Activated naive CD8-positive, alpha-beta T cell (primary cell): ENCODE results near the gene TJAP1.
A peak's percentile ranks its signal among the peaks of the same experiment; 100 is the strongest.
"Not testable (repeated sequence)": the region's sequence is repeated elsewhere in the genome, so short reads cannot be mapped to it uniquely, and the experiment has no call there.

Source experiments
- H3K27ac Mint-ChIP-seq: one replicate; pipeline ENCODE4 v1.8.0; 2021; ENCODE audit warnings: mixed read lengths
- H3K27me3 Mint-ChIP-seq: one replicate; pipeline ENCODE4 v1.8.0; 2021; ENCODE audit warnings: mixed read lengths
- H3K36me3 Mint-ChIP-seq: one replicate; pipeline ENCODE4 v1.8.0; 2021; ENCODE audit warnings: mixed read lengths
- H3K4me1 Mint-ChIP-seq: one replicate; pipeline ENCODE4 v1.8.0; 2021; ENCODE audit warnings: low read depth, mixed read lengths
- H3K4me3 Mint-ChIP-seq: one replicate; pipeline ENCODE4 v1.8.0; 2021; ENCODE audit warnings: mild to moderate bottlenecking, mixed read lengths
- H3K9me3 Mint-ChIP-seq: one replicate; pipeline ENCODE4 v1.8.0; 2021; ENCODE audit warnings: low read depth, mixed read lengths

The TJAP1 gene

DNA sequence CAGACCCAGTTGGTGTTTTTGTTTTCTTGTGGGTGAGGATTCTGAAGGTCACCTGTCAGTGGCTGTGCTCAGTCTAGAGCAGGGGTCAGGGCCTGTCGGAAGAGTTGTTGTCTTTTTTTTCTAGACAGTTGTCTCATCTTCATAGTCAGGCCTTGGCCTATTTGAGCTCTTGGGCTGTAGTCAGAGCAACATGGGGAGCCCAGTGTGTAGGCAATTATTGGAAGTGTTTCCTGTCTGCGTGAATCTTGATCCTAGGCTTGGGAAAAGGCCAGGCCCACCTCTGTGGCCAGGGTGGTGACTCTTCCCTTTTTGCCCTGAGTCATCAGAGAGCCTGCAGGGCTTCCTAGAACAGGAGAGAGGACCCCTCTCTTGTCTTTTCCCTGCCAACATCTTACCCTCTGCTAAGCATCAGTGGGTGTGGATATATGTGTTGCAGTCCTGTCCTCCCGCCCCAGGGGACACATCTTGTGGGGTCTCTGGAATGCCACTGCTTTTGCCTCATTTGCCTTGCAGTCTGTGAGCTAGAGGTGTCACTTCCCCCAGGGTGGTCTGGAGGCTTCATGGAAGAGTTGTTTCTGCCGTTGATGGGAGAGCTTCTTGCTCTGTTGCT, 11.4 kb downstream of the TJAP1 start:
- no peak overlapping the region for H3K27ac Mint-ChIP-seq
- H3K27me3 Mint-ChIP-seq = no peaks in the 10 kb centered on the region

GRCh38 chr6:43489277-43490072, 12.1 kb downstream of the TJAP1 start:
- H3K36me3 Mint-ChIP-seq = no peaks in the 10 kb centered on the region
- H3K4me1 Mint-ChIP-seq = peaks cover 15% of the 10 kb centered on the region
- H3K4me3 Mint-ChIP-seq = no peak overlapping the region
- H3K27ac Mint-ChIP-seq = no peak overlapping the region
- no peaks in the 10 kb centered on the region for H3K9me3 Mint-ChIP-seq
- no peaks in the 10 kb centered on the region for H3K27me3 Mint-ChIP-seq

More for the DNA sequence above, 11.4 kb downstream of the TJAP1 start:
- H3K9me3 Mint-ChIP-seq = no peaks in the 10 kb centered on the region
- H3K4me1 Mint-ChIP-seq = peaks cover 9% of the 10 kb centered on the region
- H3K36me3 Mint-ChIP-seq = no peaks in the 10 kb centered on the region
- no peak overlapping the region for H3K4me3 Mint-ChIP-seq

DNA sequence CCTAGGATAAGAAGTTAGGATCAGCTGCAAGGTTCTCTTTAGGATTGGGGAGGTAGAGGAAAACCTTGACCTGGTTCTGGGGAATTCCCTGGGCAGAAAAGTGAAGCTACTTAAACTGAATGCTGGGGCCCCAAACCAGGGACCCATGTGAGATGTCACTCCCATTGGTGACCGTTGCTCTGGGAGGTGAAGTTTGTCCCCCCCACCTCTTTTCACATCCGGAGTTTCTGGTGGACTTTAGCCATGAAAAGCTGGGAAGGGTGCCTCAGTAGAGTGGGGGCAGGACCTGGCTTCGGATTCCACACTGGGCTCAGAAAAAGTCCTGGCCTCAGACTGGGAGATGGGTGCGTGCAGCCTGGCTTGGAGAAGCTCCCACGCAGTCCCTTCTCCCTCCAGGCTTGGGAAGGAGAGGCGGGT, 13.2 kb downstream of the TJAP1 start:
- H3K27ac Mint-ChIP-seq = no peak overlapping the region
- no peaks in the 10 kb centered on the region for H3K9me3 Mint-ChIP-seq
- H3K27me3 Mint-ChIP-seq = no peaks in the 10 kb centered on the region
- no peak overlapping the region for H3K4me3 Mint-ChIP-seq
- peaks cover 24% of the 10 kb centered on the region for H3K4me1 Mint-ChIP-seq
- H3K36me3 Mint-ChIP-seq = no peaks in the 10 kb centered on the region

DNA sequence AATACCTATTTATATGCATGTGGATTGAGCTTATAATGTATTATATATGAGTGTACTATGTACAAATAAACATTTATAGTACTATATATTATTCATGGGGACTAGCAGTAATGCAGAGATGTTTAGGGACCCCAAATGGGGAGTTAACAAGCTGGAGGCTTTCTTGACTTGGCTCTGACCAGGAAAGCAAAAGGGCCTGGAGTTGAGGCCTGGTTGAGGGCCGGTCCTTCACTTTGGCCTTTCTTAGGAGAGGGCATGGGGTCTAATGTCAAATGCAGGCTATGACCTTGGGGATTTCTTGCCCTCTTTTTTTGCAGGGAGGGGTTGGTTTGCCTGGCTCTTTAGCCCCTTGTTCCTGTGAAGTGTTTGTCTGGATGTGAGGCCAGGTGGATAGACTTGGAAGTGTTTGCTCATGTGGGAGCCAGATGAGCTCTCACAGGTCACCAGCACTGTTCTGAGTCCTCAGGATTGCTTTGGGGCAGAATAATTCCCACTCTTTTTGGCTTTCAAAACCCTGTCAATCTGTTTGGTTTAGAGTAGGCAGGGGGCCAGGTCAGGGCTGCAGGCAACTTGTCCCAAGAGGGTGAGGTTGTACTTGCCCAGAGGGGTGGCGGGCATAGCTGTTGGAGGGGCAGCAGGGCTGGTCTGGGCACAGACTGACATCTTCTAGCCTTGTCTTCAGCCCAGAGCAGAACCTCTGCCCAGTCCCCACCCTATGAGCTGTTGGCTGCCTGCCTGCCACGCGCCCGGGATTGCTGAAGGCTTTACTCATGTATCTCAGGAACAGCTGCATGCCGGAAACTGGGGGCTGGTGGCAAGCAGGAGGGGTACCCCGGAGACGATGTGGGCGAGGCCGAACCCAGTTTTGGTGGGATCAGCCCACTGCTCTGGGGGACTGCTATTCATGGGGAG, 14.6 kb downstream of the TJAP1 start:
- Mint-ChIP-seq H3K9me3 (no peaks in the 10 kb centered on the region), H3K27me3 (no peaks in the 10 kb centered on the region), H3K27ac (no peak overlapping the region), H3K4me3 (no peak overlapping the region), H3K36me3 (no peaks in the 10 kb centered on the region), H3K4me1 (peaks cover 27% of the 10 kb centered on the region)

- H3K36me3 Mint-ChIP-seq = no peaks in the 10 kb centered on the region
- H3K27ac Mint-ChIP-seq = no peak overlapping the region
- H3K4me3 Mint-ChIP-seq = no peak overlapping the region
- no peaks in the 10 kb centered on the region for H3K9me3 Mint-ChIP-seq
- peaks cover 27% of the 10 kb centered on the region for H3K4me1 Mint-ChIP-seq
- no peaks in the 10 kb centered on the region for H3K27me3 Mint-ChIP-seq
Measured at GRCh38 chr6:43492673-43493072, 15.3 kb downstream of the TJAP1 start.

DNA sequence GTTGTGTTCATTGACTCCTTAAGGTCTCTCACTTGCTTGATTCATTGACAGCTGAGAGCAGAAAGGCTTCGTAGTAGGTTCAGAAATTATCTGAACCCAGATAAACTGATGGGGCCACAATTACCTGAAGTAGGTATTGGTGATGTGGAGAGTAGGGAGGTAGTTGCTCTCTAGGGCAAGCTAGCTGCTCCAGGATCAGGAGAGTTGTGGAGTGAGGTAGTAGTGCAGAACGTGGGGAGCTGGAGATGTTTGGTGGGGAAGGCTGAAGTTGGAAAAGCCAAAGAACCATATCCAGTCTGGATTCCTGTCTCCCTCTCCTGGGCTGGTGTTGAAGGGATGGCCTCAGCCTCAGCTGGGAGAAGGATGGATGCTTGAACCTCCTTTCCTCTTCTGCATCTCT, 15.9 kb downstream of the TJAP1 start:
- H3K4me1 Mint-ChIP-seq = peaks cover 27% of the 10 kb centered on the region
- H3K27ac Mint-ChIP-seq = peak overlapping the region; percentile 13
- no peaks in the 10 kb centered on the region for H3K36me3 Mint-ChIP-seq
- H3K27me3 Mint-ChIP-seq = no peaks in the 10 kb centered on the region
- no peak overlapping the region for H3K4me3 Mint-ChIP-seq
- H3K9me3 Mint-ChIP-seq = no peaks in the 10 kb centered on the region

DNA sequence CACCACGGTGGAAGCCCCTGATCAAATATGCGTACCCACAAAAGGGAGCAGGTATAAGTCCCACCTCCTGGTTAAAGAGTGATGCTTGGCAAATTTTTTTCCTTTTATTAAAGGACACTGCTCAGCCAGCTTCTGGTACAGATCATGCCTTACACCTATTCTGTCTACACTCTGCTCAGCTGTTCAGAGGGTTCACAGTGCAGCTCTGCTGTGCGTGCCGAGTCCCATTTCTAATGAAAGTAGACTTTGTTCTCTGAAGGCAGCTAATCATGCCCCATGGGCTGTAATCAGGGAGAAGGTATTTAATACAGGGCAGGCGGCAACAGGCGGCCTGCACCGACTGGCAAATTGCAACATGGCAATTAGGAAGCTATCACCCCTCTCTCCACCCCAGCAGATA, 16.5 kb downstream of the TJAP1 start:
- H3K36me3 Mint-ChIP-seq = no peaks in the 10 kb centered on the region
- H3K4me3 Mint-ChIP-seq = no peak overlapping the region
- no peak overlapping the region for H3K27ac Mint-ChIP-seq
- H3K9me3 Mint-ChIP-seq = no peaks in the 10 kb centered on the region
- H3K27me3 Mint-ChIP-seq = no peaks in the 10 kb centered on the region
- peaks cover 27% of the 10 kb centered on the region for H3K4me1 Mint-ChIP-seq

- Mint-ChIP-seq H3K27me3 (no peaks in the 10 kb centered on the region), H3K4me1 (peaks cover 26% of the 10 kb centered on the region), H3K9me3 (no peaks in the 10 kb centered on the region), H3K36me3 (no peaks in the 10 kb centered on the region), H3K27ac (no peak overlapping the region), H3K4me3 (no peak overlapping the region)
Measured at GRCh38 chr6:43494321-43494720, 17.0 kb downstream of the TJAP1 start.

- H3K4me1 Mint-ChIP-seq = peaks cover 26% of the 10 kb centered on the region
- no peaks in the 10 kb centered on the region for H3K27me3 Mint-ChIP-seq
- H3K36me3 Mint-ChIP-seq = no peaks in the 10 kb centered on the region
- no peaks in the 10 kb centered on the region for H3K9me3 Mint-ChIP-seq
- no peak overlapping the region for H3K4me3 Mint-ChIP-seq
- no peak overlapping the region for H3K27ac Mint-ChIP-seq
Measured at GRCh38 chr6:43494766-43495165, 17.4 kb downstream of the TJAP1 start.

GRCh38 chr6:43495409-43495941, 18.1 kb downstream of the TJAP1 start:
- Mint-ChIP-seq H3K4me1 (peaks cover 24% of the 10 kb centered on the region), H3K36me3 (no peaks in the 10 kb centered on the region), H3K27ac (peak overlapping the region; percentile 34), H3K4me3 (no peak overlapping the region), H3K9me3 (no peaks in the 10 kb centered on the region), H3K27me3 (no peaks in the 10 kb centered on the region)

GRCh38 chr6:43496370-43497128, 19.2 kb downstream of the TJAP1 start:
- H3K9me3 Mint-ChIP-seq = no peaks in the 10 kb centered on the region
- peaks cover 24% of the 10 kb centered on the region for H3K4me1 Mint-ChIP-seq
- H3K4me3 Mint-ChIP-seq = no peak overlapping the region
- no peaks in the 10 kb centered on the region for H3K27me3 Mint-ChIP-seq
- no peaks in the 10 kb centered on the region for H3K36me3 Mint-ChIP-seq
- H3K27ac Mint-ChIP-seq = no peak overlapping the region

- no peaks in the 10 kb centered on the region for H3K27me3 Mint-ChIP-seq
- H3K9me3 Mint-ChIP-seq = no peaks in the 10 kb centered on the region
- no peak overlapping the region for H3K4me3 Mint-ChIP-seq
- H3K27ac Mint-ChIP-seq = no peak overlapping the region
- H3K4me1 Mint-ChIP-seq = peaks cover 24% of the 10 kb centered on the region
- no peaks in the 10 kb centered on the region for H3K36me3 Mint-ChIP-seq
Measured at GRCh38 chr6:43497129-43497396, 19.7 kb downstream of the TJAP1 start.

GRCh38 chr6:43497689-43498088, 20.3 kb downstream of the TJAP1 start:
- H3K4me1 Mint-ChIP-seq = peaks cover 24% of the 10 kb centered on the region
- H3K27me3 Mint-ChIP-seq = no peaks in the 10 kb centered on the region
- H3K9me3 Mint-ChIP-seq = no peaks in the 10 kb centered on the region
- H3K4me3 Mint-ChIP-seq = no peak overlapping the region
- H3K36me3 Mint-ChIP-seq = no peaks in the 10 kb centered on the region
- no peak overlapping the region for H3K27ac Mint-ChIP-seq

DNA sequence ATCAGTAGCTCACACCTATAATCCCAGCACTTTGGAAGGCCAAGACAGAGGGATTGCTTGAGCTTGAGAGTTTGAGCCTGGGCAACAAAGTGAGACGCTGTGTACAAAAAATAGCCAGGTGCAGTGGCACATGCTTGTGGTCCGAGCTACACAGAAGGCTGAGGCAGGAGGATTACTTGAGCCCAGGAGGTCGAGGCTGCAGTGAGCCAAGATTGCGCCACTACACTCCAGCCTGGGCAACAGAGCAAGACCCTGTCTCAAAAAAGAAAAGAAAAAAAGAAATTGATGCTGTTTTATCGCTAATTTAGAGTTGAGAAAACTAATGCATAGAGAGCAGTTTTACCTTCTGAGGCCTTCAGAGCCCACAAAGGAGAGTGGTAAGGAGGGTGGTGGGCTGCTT, 20.9 kb downstream of the TJAP1 start:
- not testable (repeated sequence) for H3K36me3 Mint-ChIP-seq, H3K4me3 Mint-ChIP-seq, H3K9me3 Mint-ChIP-seq, H3K27me3 Mint-ChIP-seq, H3K27ac Mint-ChIP-seq
- H3K4me1 Mint-ChIP-seq = peaks cover 21% of the 10 kb centered on the region
